GM21528 (cell line): ENCODE results near the gene NXF3.
"Not testable (repeated sequence)": the region's sequence is repeated elsewhere in the genome, so short reads cannot be mapped to it uniquely, and the experiment has no call there.

Experiments
- ATAC-seq: cut with Tn5 transposase; IDR thresholded peaks from one replicate; pipeline ENCODE4 v1.9.1; 2021; ENCODE audit warnings: mild to moderate bottlenecking, moderate library complexity; ENCODE audit not compliant: unreplicated experiment, low FRiP score

The NXF3 gene, protein sequence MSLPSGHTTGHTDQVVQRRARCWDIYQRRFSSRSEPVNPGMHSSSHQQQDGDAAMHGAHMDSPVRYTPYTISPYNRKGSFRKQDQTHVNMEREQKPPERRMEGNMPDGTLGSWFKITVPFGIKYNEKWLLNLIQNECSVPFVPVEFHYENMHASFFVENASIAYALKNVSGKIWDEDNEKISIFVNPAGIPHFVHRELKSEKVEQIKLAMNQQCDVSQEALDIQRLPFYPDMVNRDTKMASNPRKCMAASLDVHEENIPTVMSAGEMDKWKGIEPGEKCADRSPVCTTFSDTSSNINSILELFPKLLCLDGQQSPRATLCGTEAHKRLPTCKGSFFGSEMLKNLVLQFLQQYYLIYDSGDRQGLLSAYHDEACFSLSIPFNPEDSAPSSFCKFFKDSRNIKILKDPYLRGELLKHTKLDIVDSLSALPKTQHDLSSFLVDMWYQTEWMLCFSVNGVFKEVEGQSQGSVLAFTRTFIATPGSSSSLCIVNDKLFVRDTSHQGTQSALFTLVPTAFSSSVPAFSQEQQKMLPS

DNA sequence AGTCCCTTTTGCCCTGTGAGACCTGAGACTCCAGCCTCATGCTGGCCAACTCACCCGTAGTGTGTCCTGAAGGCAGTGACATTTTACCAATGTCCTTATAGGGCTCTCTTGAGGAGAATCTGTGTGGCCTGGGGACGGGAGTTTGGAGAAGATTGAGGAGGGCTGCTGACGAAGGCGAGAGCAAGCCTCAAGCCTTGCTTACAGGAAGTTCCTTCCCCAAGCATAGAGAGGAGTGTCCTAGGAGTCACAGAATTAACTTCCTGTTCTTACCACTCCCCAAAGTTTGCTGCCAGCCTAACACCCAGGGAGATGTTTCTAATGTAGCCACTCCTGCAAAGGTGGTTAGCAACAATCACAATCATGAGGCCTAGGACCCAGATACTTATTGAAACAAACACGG lies at the start of gene NXF3:
Gene NXF3 (minus strand): TSS at position 202 of the 400 bp plus-strand sequence. CDS start 120 bp downstream, at position 82.
- no peak for ATAC-seq

DNA sequence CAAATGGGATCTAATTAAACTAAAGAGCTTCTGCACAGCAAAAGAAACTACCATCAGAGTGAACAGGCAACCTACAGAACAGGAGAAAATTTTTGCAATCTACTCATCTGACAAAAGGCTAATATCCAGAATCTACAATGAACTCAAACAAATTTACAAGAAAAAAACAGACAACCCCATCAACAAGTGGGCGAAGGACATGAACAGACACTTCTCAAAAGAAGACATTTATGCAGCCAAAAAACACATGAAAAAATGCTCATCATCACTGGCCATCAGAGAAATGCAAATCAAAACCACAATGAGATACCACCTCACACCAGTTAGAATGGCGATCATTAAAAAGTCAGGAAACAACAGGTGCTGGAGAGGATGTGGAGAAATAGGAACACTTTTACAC lies 43.6 kb upstream of the NXF3 start:
- not testable (repeated sequence) for ATAC-seq

DNA sequence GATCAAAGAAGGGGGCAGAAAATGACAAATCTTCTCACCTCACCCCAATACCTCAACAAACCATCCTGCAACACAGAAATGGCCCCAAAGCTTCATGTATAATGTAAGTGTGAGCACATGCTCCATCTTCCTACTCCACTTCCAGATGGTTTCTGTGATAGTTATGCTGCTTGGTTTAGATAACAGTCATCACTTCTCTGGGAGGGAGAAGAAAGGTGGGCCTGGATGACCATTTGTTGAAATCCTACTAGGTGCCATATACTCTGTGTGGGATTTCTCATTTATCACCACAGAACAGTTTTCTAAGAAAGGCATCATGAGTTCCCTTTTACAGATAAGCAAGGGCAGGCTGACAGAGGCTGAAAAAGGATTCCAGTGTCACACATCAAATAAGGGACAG lies 31.3 kb upstream of the NXF3 start:
- ATAC-seq = no peak

DNA sequence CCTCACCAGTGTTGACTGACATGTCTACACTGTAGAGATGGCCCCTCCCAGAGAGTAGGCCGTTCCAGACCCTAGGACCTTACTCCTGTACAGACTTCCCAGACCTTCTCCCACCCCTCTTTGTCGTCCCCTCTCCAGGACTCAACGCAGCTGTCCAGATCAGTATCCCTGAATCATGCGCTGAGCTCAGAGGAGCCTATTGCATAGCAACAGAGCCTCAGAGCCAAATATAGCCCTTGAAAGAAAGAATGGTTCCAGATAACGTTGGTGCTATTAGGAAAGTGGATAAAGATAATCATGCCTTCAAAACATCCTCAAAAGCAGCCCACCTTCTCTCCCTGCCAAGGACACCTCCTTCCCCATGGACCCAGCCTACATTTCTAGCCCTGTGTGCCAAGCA lies 27.8 kb upstream of the NXF3 start:
- ATAC-seq = no peak

DNA sequence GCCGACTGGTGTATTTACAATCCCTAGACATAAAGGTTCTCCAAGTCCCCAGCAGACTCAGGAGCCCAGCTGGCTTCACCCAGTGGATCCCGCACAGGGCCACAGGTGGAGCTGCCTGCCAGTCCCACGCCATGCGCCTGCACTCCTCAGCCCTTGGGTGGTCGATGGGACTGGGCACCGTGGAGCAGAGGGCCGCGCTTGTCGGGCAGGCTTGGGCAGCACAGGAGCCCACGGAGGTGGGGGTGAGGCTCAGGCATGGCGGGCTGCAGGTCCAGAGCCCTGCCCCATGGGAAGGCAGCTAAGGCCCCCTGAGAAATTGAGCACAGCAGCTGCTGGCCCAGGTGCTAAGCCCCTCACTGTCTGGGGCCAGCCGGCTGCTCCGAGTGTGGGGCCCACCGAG lies 24.0 kb upstream of the NXF3 start:
- ATAC-seq = not testable (repeated sequence)

DNA sequence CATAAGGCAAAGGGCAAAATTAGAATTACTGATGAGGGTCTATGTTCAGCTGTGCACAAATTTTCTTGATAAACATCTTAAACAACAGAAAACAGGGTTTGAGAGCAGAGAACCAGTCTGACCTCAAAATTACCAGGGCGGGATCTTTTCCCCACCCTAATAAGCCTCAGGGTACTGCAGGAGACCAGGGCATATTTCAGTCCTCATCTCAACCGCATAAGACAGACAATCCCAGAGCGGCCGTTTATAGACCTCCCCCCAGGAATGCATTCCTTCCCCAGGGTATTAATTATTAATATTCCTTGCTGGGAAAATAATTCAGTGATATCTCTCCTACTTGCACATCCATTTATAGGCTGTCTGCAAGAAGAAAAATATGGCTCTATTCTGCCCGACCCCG lies 16.6 kb upstream of the NXF3 start:
- not testable (repeated sequence) for ATAC-seq

DNA sequence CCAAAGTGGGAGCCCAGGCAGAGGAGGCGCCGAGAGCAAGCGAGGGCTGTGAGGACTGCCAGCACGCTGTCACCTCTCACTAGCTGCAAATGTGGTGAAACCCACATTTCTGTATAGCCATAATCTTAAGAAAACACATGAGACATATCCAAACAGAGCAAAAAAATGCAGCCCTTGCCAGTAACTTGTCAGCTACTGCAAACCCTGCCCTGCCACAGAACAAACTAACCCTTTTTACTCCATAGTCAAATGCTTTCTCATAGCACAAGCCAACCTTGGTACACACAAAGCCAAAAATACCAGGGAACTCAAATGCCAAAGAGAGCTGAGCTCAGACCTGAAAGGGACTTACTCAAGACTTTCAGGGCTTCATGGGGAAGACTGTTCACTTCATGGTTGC lies 14.9 kb upstream of the NXF3 start:
- no peak for ATAC-seq

DNA sequence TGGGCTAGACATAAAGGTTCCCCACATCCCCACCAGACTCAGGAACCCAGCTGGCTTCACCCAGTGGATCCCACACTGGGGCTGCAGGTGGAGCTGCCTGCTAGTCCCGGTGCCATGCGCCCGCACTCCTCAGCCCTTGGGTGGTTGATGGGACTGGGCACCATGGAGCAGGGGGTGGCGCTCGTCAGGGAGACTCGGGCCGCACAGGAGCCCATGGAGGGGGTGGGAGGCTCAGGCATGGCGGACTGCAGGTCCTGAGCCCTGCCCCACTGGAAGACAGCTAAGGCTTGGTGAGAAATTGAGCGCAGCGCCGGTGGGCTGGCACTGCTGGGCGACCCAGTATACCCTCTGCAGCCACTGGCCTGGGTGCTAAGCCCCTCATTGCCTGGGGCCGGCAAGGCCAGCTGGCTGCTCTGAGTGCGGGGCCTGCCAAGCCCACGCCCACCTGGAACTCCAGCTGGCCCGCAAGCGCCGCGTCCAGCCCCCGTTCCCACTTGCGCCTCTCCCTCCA lies 14.3 kb upstream of the NXF3 start:
- not testable (repeated sequence) for ATAC-seq

DNA sequence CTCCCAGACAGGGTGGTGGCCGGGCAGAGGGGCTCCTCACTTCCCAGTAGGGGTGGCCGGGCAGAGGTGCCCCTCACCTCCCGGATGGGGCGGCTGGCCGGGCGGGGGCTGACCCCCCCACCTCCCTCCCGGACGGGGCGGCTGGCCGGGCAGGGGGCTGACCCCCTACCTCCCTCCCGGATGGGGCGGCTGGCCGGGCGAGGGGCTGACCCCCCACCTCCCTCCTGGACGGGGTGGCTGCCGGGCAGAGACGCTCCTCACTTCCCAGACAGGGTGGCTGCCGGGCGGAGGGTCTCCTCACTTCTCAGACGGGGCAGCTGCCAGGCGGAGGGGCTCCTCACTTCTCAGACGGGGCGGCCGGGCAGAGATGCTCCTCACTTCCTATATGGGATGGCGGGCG lies 11.4 kb upstream of the NXF3 start:
- ATAC-seq = not testable (repeated sequence)

DNA sequence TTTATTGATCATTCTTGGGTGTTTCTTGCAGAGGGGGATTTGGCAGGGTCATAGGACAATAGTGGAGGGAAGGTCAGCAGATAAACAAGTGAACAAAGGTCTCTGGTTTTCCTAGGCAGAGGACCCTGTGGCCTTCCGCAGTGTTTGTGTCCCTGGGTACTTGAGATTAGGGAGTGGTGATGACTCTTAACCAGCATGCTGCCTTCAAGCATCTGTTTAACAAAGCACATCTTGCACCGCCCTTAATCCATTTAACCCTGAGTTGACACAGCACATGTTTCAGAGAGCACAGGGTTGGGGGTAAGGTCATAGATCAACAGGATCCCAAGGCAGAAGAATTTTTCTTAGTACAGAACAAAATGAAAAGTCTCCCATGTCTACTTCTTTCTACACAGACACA lies 10.9 kb upstream of the NXF3 start:
- not testable (repeated sequence) for ATAC-seq

DNA sequence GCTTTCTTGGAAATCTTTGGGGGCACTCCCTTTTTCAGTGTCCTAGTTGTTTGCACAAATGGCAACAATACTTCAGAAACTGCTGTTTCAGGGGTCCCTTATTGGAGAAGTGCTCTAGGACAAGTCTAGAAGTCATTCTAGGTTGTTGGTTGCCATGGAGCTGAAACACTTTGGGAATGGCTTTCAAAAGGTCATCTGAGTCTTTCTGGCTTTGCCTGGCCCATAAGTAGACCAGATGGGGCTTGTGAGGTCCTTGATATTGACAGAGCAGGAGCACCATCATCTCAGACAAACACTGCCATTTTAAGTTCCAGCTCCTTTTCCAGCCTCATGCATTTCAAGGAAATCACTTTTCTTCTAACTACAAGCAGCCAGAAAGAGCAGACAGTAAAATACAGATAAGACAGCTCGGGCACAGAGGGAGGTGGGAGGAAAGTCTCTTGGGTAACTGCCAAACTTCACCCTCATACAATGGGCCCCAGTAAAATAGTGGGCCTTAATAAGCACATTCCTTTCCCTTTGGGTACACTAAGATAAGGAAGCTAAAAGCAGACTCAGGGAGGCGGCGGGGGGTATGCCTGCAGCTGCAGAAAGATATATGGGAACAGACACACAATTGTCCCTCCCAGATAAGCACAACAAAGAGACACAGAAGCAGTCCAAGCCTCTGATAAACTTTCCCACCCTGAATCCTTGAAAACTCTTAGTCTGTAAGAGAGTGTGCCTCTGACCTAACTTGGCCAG lies 8.5 kb upstream of the NXF3 start:
- ATAC-seq = no peak

DNA sequence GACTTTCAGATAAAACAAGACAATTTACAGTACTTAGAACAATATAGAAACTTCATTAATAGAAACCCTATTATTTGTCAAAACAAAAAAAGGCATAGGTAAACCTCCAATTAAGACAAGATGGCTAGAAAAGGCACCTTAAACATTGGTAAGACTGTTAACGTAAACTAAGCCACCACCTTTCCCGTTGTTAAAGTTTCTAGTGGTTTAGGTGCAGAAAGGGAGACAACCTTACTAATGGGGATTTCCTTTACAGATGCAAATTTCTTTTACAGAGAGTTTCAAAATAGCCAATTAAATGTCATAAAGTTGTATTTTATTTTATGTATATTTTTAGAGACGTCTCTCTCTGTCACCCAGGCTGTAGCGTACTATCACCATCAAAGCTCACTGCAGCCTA lies 7.5 kb upstream of the NXF3 start:
- no peak for ATAC-seq

DNA sequence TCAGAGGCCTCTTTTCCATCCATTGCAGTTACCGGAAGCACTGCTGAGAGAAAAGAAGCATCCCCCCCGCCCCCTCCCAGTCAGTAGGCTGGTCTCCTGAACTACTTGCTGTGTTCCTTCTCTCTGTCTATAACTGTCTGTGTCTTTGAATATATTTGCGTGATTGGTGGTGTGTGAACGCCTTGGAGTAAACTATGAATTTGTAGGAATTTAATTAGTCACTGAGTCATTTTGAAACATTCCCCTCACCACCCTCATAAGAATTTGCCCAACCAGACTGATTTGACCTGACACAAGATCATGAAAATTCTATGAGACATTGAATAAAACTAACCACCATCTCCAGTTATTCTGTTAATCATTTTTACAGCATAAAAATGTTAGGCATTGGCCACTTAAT lies 6.7 kb upstream of the NXF3 start:
- no peak for ATAC-seq

DNA sequence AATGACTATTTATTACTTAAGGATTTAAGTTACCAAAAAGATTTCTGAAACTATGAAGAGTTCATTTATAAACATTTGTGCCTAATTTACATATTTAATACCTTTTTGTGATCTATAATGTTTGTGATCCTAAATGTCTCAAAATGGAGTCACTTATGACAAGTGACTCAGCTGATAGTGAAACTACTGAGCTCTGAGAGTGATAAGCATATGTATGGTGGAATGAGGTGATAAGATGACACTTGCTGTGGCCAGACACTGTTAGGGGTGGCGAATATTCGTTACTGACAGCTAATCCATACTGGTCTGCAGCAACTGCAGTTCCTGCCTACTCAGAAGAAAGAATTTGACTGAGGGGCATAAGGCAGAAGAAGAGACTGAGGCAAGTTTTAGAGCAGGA lies 5.5 kb upstream of the NXF3 start:
- ATAC-seq = no peak

DNA sequence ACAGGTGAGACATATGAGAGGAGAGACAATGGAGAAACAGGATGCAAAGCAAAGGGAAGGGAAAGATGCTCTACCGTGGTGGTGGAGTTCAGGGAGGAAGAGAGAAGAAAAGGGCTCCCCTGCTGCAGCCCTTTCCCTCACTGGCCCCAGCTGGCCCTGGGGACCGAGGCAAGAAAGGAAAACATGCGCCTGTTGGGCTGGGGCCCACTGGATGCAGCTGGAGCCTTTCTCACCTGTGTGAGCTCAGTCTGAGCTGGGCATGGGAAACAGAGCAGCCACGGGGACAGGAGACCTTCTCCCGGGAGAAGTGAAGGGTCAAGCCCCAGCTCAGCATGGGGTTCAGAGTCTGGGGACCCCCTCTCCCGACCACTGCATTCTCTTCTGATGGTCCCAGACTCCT lies 11.9 kb downstream of the NXF3 start:
- no peak for ATAC-seq

DNA sequence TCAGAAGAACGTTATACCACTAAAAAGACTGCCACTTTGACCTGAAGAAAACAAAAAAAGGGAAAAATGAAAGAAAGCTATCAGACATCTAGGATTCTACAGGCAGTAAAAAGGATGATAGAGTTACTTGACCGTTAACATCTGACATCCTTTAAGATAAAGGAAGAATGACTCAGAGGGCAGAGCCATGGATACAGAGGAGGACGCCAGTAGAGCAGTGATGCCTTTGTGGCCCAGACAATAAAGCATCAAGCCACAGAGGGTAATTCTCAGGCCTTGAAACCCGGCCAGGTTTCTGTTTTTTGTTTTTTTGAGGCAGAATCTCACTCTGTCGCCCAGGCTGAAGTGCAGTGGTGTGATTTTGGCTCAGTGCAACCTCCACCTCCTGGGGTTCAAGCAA lies 19.5 kb downstream of the NXF3 start:
- ATAC-seq = no peak

DNA sequence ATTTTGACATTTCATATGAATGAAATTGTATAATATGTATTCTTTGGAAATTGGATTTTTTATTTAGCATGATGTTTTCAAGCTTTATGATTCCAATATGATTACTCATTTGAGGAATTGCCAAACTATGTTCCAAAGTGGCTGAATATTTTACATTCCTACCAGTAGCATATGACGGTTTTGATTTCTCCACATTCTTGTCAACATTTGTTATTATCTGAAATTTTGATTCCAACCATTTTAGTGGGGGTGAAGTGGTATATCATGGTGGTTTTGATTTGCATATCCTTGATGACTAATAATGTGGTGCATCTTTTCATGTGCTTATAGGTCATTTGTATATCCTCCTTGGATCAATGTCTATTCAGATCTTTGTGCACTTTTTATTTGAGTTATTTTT lies 26.3 kb downstream of the NXF3 start:
- no peak for ATAC-seq

DNA sequence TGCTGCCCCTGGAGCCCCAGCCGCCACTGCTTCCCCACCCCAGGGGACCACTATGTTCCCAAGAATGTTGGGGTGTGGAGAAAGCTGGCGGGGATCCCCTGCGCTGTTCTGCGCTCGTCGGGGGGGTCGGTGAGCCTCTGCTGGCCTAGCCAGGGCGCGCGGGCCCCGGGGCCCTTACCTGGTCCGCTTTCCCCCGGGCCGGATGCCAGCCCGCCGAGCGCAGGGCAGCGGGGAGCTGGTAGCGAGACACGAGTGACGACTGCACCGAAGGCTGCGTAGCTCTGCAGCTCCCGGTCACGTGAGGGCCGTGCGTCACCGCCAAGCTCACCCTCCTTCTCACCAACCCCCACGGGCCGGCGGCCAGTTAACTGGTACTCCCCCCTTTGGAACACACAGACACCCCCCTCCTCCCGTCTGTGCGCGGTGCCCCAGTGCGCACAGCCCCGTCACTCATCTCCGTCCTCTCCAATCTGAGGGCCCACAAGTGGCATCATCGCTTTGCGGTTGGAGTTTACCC lies 29.0 kb downstream of the NXF3 start, which contains the start of gene BEX1:
Gene BEX1 (minus strand): TSS at position 254 of the 517 bp plus-strand sequence. CDS start 897 bp downstream, outside the sequence.
- no peak for ATAC-seq

DNA sequence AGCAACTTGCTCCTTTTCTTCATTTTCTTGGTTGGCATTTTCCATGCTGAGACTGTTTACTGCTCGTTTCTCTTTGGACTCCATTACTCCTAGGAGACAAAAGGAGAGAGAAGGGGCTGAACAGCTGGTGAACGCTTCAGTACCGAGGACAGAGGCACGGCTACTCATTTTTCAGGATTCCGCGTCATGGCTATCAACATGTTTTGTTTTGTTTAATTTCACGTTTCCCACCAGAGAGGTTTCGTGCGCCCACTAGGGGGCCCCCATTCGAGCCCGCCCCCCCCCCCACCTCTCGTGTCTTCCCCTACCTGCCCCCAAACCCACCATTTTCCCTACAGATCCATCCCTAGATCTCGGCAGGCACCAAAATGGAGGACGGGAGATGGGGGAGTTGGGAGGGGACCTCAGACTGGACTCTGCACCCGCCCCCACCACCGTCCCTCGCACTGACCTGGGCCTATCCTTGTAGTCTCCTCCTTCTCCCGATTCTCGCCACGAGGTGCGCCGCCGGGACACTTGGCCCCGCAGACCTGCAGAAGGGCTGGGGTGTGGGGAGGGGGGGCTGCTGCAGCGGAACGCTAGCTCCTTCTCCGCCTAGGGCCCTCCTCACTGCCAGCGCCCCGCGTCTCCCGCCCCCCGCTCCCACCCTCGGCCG lies 29.6 kb downstream of the NXF3 start:
- ATAC-seq = no peak

DNA sequence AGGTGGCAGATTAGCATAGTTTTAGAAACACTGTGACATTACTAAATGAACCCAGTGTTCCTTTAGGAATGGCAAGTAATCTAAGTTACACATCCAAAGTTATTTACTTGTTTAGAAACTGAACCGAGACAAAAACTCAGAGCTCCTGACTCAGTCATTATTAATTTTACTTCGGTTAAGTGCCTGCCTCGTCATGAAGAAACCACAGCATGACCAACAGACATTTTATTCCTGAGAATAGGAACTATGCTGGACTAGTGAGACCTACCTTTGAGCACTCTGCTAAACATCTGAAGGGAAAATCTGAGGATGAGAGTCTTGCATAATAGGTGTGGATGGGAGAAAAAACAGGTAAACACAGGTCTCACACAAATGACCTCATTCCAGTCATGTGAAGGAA lies 31.5 kb downstream of the NXF3 start:
- ATAC-seq = no peak

DNA sequence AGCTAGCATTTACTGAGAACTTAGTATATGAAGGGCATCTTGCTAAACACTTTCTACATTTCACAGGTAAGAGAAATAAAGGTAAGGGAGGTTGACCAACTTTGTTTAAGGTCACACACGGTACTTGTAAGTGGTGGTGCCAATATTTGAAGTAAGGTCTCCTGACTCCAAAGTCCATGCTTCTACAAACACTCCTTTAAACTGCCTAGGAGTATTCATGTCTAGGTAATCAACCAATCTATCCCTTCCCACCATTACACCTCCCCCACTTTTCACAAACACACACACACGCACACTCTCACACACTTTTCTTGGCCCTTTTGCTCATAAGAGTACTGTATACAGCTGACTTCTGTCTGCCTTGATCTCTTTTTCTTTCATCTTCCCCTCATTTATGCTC lies 36.0 kb downstream of the NXF3 start:
- ATAC-seq = no peak
